ENCODE results near the gene FBN2. TPM values are rescaled to one million over a fixed set of nuclear protein-coding genes. Genes with fewer than 3 reads are reported as not detected.

FBN2 gene
- total RNA-seq, 1 experiment from 2014 or later = 0.08 TPM

DNA sequence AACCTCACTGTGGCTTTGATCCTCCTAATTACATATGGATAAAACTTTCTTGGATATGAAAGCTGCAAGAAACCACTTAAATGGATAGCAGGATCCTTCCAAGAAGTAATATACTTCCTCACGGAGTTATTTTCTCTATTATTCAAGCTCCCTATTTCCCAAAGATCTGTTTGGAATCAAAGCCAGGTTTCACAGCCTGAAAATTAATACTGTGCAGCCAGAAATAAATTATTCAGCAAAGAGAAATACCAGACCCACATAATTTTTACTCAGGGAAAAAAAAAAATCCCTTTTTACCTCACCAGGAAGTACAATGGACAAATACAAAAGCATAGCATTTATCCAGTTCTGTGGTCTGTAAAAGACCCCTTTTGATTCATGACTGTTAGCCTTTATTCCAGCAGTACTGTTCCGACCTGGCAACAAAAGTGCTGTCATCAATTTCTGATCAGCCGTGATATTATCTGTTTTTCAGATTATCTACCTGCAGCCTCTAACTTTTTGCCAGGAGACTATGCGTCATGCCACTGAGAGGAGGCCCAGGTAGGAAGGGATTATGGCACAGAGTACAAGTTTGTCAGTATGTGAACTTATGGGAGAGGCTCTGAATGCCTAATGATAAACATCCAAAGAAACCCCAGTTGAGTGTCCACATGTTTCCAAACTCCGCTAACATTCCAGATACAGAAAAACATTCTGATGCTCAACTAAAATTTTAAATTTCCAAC is 57.0 kb downstream of the FBN2 start:
- ChIA-PET POLR2A (no interaction called here), CTCF (no interaction called here)
- Histone ChIP-seq H3K27me3 (ENCODE audit: control insufficient read depth, insufficient read depth, low read length) (no peaks in the 10 kb centered on the region), H3K4me3 (ENCODE audit: low read depth in 2 of 2, low read length in 2 of 2) (no peak overlapping the region), H3K4me1 (ENCODE audit: control insufficient read depth, insufficient read depth, low read length) (no peaks in the 10 kb centered on the region), H3K27ac (ENCODE audit: low read length) (no peak overlapping the region), H3K36me3 (ENCODE audit: control insufficient read depth, insufficient read depth, low read length) (no peaks in the 10 kb centered on the region), H3K9me3 (ENCODE audit: control insufficient read depth, insufficient read depth, low read depth, low read length) (no peaks in the 10 kb centered on the region)
- in situ Hi-C loops (cut with HindIII; ENCODE audit: low pct_unique_long_range_greater_than_20kb, low sequenced_read_pairs) (no loop called here), intact Hi-C loops (cut with micrococcal nuclease; ENCODE audit: unreplicated experiment) (no loop called here)
- no TSS peak for BruUV-seq (replicated peaks)
- ATAC-seq (no peak), DNase-seq (ENCODE audit: low read depth, low spot score) (no peak)
- TF ChIP-seq POLR2AphosphoS5 (IDR thresholded peaks at IDR 0.05; ENCODE audit: low read depth, low read length) = no peak
- TF ChIP-seq, protein P1, sequence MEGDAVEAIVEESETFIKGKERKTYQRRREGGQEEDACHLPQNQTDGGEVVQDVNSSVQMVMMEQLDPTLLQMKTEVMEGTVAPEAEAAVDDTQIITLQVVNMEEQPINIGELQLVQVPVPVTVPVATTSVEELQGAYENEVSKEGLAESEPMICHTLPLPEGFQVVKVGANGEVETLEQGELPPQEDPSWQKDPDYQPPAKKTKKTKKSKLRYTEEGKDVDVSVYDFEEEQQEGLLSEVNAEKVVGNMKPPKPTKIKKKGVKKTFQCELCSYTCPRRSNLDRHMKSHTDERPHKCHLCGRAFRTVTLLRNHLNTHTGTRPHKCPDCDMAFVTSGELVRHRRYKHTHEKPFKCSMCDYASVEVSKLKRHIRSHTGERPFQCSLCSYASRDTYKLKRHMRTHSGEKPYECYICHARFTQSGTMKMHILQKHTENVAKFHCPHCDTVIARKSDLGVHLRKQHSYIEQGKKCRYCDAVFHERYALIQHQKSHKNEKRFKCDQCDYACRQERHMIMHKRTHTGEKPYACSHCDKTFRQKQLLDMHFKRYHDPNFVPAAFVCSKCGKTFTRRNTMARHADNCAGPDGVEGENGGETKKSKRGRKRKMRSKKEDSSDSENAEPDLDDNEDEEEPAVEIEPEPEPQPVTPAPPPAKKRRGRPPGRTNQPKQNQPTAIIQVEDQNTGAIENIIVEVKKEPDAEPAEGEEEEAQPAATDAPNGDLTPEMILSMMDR (IDR thresholded peaks at IDR 0.05) = no peak
- no peak for TF ChIP-seq SIN3A (IDR thresholded peaks at IDR 0.05; ENCODE audit: borderline replicate concordance, insufficient read depth, low read depth, low read length)
- TF ChIP-seq, protein P2, sequence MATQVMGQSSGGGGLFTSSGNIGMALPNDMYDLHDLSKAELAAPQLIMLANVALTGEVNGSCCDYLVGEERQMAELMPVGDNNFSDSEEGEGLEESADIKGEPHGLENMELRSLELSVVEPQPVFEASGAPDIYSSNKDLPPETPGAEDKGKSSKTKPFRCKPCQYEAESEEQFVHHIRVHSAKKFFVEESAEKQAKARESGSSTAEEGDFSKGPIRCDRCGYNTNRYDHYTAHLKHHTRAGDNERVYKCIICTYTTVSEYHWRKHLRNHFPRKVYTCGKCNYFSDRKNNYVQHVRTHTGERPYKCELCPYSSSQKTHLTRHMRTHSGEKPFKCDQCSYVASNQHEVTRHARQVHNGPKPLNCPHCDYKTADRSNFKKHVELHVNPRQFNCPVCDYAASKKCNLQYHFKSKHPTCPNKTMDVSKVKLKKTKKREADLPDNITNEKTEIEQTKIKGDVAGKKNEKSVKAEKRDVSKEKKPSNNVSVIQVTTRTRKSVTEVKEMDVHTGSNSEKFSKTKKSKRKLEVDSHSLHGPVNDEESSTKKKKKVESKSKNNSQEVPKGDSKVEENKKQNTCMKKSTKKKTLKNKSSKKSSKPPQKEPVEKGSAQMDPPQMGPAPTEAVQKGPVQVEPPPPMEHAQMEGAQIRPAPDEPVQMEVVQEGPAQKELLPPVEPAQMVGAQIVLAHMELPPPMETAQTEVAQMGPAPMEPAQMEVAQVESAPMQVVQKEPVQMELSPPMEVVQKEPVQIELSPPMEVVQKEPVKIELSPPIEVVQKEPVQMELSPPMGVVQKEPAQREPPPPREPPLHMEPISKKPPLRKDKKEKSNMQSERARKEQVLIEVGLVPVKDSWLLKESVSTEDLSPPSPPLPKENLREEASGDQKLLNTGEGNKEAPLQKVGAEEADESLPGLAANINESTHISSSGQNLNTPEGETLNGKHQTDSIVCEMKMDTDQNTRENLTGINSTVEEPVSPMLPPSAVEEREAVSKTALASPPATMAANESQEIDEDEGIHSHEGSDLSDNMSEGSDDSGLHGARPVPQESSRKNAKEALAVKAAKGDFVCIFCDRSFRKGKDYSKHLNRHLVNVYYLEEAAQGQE (IDR thresholded peaks at IDR 0.05; ENCODE audit: insufficient read depth in 1 of 2, low read depth in 2 of 2, low read length in 1 of 2) = no peak
- TF ChIP-seq TCF7L2 (IDR thresholded peaks at IDR 0.05; ENCODE audit: low read depth, low read length) = no peak

DNA sequence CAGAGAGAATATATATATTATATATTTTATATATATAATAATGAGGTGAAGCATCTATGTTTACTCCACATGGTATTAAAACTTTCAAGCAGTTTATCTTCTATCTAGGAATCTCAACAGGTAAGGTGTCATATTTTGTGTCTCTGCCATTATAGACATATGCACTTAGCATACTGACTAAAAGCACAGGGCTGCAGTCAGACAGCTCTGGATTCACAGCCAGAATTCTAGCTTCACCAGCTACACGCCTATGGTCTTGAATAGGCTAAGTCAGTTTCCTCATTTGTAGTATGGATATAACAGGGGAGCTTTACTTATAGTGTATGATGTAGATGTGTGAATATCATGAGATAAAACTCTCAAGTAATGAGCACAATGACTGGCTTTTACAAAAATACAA is 57.9 kb downstream of the FBN2 start:
- Histone ChIP-seq H3K36me3 (ENCODE audit: control insufficient read depth, insufficient read depth, low read length) (no peaks in the 10 kb centered on the region), H3K27me3 (ENCODE audit: control insufficient read depth, insufficient read depth, low read length) (no peaks in the 10 kb centered on the region), H3K27ac (ENCODE audit: low read length) (no peak overlapping the region), H3K4me1 (ENCODE audit: control insufficient read depth, insufficient read depth, low read length) (no peaks in the 10 kb centered on the region), H3K4me3 (ENCODE audit: low read depth in 2 of 2, low read length in 2 of 2) (no peak overlapping the region), H3K9me3 (ENCODE audit: control insufficient read depth, insufficient read depth, low read depth, low read length) (no peaks in the 10 kb centered on the region)
- DNase-seq (ENCODE audit: low read depth, low spot score) (no peak), ATAC-seq (no peak)
- no peak for TF ChIP-seq TCF7L2 (IDR thresholded peaks at IDR 0.05; ENCODE audit: low read depth, low read length)
- in situ Hi-C loops (cut with HindIII; ENCODE audit: low pct_unique_long_range_greater_than_20kb, low sequenced_read_pairs) = no loop called here
- ChIA-PET CTCF (no interaction called here), POLR2A (no interaction called here)
- intact Hi-C loops (cut with micrococcal nuclease; ENCODE audit: unreplicated experiment) = no loop called here
- no TSS peak for BruUV-seq (replicated peaks)
